NCI-H187 (cell line): ENCODE data around the gene BPIFB1.

Experiments
- DNase-seq, 2 experiments: peaks; one replicate each; lab custom pipeline; 2025; lab: John Stamatoyannopoulos, UW

The BPIFB1 gene

DNA sequence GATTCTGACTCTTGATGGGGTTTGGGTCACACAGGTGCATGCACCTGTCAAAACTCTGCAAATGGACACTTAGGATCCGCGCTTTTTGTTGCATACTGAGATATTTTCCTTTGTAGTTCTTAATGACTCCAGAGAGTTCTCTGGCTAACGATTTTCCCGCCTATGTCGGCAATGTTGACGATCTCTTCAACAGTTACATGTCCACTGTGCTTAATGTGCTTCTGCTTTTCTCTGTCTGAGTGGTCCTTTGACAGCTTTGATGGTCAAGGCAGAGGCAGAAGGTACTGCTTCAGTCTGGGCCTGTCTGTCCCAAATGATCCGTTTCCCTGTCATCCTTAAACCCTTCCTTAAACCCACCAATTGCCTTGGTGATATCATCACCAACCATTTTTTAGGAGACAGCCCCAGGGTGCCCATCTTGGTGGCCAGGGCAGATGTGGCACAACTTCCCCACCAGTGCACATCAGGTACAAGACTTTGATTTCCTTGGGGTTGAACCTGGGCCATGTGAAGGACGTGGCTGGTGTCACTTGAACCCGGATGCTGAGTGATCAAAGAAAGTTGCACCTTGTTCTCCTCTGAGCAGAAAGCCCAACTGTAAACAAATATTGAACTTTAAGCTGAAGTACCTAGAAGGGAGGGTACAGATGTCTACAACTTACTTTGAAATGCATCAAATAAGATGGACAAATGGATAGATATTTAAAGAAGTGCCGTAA, 10.7 kb upstream of the BPIFB1 start:
- no peak for DNase-seq

GRCh38 chr20:33273117-33273851, 9.7 kb upstream of the BPIFB1 start:
- DNase-seq: no peak

DNA sequence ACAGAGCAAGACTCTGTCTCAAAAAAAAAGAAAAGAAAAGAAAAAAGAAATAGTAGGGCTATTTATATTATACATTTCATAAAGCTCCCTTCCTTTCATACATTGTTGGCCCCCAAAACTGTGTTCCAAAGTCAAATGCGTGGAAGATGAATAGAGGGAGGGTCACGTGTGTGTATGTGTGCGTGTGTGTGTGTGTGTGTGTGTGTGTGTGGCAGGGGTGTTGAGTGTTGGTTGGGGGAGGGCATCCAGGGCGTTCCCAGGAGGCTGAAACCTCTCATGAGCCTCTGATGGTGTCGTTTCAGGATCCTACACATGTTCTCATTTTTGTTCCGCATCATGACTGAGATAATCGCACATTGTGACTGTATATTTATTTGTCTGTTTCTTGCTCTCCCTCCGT, 7.8 kb upstream of the BPIFB1 start:
- no peak for DNase-seq

DNA sequence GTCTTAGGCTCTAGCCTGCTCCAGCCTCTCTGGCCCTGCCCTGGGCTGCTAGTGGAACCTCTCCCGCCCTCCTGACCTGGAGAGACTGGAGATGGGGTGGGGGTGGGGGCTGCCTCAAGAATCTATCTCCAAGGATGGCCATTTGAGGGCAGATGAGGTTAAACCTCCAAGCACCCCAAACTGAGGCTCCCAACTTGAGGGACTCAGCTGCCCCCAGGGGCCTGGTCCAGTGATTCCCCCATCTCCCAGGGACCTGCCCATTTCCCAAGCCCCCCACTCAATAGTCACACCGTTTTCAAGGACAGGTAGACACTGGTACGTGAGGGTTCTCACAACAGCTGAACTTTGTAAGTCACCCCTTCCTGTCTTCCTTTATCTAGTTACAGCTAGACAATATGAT, 7.1 kb upstream of the BPIFB1 start:
- DNase-seq: no peak

DNA sequence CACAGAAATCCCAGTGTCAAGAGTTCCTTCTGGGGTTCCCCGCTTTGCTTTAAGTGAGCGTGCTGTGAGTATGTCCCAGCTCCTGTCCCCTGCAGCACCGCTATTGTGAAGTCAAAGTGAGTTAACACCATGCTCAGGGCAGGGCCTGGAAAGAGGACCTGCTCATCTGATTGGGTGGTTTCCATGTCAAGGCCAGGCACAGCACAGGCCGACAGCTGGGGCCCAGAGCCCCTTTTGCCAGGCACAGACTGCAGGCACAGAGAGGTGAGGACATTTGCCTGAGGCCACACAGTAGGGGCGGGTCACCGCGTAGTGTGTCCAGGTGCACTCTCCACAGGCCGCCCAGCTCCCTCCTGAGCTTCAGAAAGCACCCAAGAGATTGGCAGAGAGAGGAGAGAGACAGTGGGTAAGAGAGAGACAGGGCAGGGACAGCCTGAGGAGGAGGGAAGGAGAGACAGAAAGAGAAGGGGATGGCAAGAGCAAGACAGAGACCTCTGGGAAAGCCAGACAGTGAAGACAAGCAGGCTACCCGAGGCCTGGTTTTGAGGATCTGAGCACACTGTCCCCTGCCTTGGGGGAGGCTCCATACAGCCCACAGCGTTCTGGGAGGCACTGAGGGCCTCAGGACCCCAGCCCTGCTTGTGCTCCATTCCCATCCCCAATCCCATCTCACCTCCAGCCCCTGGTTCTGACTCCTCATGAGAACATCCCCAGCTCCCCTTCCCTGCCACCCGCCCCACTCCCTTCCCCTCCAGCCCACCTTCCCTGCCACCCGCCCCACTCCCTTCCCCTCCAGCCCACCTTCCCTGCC, 6.5 kb upstream of the BPIFB1 start:
- no peak for DNase-seq

DNA sequence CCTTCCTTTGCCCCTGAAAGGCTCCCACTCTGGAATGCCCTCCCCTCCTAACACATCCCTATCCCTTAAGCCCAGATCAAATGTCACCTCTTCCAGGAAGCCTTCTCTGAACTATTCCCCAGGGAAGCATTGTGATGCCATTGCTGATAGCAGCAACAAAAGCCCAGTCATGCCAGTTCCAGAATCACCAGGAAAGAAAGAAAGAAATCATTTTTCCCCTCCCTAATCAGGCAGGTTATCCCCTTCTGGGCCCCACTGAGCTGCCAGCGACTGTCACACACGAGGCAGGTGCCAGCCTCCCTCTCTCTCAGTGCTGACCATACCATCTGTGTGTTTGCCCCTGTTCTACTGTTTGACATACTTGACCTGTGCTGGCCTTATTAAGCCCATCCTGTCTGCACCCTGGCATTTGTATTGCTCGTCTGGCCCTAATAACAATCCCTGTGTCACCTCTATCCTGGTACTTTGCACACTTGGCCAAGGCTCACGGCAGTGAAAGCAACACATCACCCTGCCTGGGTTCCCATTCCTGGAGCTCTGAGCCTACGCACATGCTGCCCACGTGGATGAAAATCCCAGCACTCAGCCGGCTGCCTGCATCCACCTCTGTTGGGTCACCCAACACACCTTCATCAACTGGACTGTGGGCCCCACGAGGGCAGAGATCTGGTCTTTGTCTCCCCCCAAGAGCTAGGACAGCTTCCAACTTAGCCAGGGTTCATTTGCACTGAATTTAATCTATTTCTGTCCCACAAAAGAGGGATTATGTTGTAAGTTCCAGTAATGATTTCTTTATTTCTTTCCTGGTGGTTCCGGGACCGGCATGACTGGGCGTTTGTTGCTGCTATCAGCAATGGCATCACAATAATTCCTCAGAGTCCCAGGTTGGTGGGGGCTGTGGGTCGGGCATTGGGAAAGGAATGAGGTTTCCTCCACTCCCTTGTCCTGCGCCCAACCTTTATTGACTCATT, 5.3 kb upstream of the BPIFB1 start:
- DNase-seq: no peak

DNA sequence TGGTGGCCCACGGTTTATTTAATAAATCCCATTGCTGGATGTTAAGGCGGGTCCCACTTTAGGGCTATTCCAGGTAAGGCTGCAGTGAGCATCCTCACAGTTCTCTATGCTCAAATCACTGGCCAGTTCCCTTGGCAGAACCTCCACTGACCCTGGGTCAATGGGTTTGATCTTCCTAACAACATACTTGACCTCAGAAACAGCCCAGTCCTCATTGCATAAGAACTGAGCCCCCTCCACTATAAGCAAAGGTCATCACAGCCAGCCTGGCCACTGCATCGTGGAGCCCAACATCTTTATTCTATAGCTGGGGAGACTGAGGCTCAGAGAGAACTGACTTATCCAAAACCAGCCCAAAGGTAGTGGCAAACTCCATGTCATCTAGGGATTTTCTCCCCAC, 4.3 kb upstream of the BPIFB1 start:
- no peak for DNase-seq

DNA sequence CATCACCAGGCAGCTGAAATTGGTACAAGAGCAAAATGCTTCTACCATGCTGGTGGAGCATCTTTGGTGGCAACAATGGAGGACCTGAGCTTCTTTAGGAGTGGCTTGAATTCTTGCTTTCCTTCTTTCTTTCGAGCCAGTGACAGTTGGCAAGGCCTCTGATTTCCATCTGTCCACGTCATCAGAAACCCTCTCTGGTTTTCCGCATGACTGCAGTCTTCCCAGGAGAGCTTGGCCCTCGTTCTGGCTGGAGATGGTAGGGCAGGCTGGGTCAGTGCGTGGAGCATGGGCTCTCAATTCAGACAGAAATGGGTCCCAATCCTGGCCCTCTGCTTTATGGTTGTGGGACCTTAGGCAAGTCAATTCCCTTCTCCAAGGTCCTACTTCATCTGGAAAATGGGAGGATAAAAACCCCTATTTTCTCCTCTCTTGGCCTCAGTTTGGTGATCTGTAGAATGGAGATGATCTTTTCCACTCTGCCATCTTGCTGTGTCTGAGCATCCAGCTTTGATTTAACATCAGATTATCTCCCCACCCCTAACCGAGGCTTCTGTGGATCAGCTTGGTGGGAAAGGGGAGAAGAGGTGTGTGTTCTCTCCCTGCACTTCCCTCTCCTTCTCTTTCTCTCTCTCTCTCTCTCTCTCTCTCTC, 3.6 kb upstream of the BPIFB1 start:
- peak in 1 of 2 experiments; percentile 8 for DNase-seq

DNA sequence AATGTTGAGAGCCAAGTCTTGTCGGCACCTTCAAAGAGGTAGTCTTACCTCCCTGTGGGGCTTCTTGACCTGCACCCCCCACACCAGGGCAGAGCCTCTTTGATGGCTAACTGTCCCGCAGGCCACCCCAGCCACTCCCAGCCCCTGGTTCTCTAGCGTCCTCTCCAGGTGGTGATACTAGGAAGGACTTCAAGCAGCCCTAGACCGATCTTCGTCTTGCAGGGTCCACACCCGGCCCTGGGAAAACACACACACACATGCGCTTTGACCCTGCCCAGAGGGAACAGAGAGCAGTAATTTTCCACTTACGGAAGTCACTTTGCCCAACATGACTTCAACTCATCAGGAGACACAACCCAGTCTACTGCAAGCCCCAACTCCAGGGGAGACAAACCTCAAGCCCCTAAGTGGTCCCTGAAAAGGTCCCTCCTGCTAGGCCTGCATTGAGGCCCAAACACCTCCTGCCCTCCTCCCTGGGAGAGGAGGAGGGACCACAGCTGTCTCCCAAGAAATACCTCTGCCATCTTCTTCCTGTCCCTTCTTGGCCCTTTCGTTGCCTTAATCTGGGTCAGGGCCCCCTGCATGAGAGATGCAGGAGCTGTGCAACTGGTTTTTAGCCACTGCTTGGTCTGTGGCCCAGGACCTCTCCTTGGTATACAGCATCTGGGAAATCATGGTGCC, 2.9 kb upstream of the BPIFB1 start:
- DNase-seq: no peak

GRCh38 chr20:33280775-33281174, 2.2 kb upstream of the BPIFB1 start:
- DNase-seq: no peak

GRCh38 chr20:33281550-33282146, 1.4 kb upstream of the BPIFB1 start:
- peak in 1 of 2 experiments; percentile 6 for DNase-seq

GRCh38 chr20:33282196-33282934, 649 bp upstream of the BPIFB1 start:
- no peak for DNase-seq

- DNase-seq: no peak
These were observed 1.3 kb downstream of the BPIFB1 start for GRCh38 chr20:33284284-33284683.

GRCh38 chr20:33284937-33285336, 1.9 kb downstream of the BPIFB1 start:
- no peak for DNase-seq

- no peak for DNase-seq
These were observed 3.0 kb downstream of the BPIFB1 start for GRCh38 chr20:33285861-33286495.

- DNase-seq: no peak
These were observed 4.9 kb downstream of the BPIFB1 start for GRCh38 chr20:33287884-33288283.

- DNase-seq: no peak
These were observed 7.8 kb downstream of the BPIFB1 start for GRCh38 chr20:33290852-33291251.

GRCh38 chr20:33291416-33291815, 8.4 kb downstream of the BPIFB1 start:
- no peak for DNase-seq

GRCh38 chr20:33291830-33292355, 8.9 kb downstream of the BPIFB1 start:
- DNase-seq: peak; percentile 31 to 70
